OCI-LY1 (cell line): Measurements from ENCODE around the gene PIP5K1C.

Experiments
- H2AFZ ChIP-seq: fragments of 200-600 bp; sonication (generic), shearing (Covaris generic); 2 replicates; pipeline ENCODE4 v1.6.0; 2014; ENCODE audit warnings: antibody characterized with exemption, mild to moderate bottlenecking, low read length
- H3F3A ChIP-seq: fragments of 200-600 bp; sonication (generic), shearing (Covaris generic); 2 replicates; pipeline ENCODE4 v1.6.0; 2014; ENCODE audit warnings: mild to moderate bottlenecking, antibody characterized with exemption, low read length, moderate library complexity; ENCODE audit not compliant: insufficient read depth
- H3K27ac ChIP-seq: fragments of 200-600 bp; sonication (generic); 2 replicates; pipeline ENCODE4 v1.5.1; 2014; ENCODE audit warnings: low read length, mixed run types, mild to moderate bottlenecking, low read depth; ENCODE audit not compliant: poor library complexity, severe bottlenecking
- H3K27me3 ChIP-seq: fragments of 200-600 bp; sonication (generic); 2 replicates; pipeline ENCODE4 v1.6.0; 2014; ENCODE audit warnings: antibody characterized with exemption, mild to moderate bottlenecking, low read length, moderate library complexity; ENCODE audit not compliant: insufficient read depth
- H3K36me3 ChIP-seq: fragments of 200-600 bp; sonication (generic); 2 replicates; pipeline ENCODE4 v1.6.1; 2014; ENCODE audit warnings: mild to moderate bottlenecking, antibody characterized with exemption, low read length, moderate library complexity, mixed read lengths; ENCODE audit not compliant: insufficient read depth
- H3K4me1 ChIP-seq: fragments of 200-600 bp; sonication (generic); 2 replicates; pipeline ENCODE4 v1.5.1; 2014; ENCODE audit warnings: mild to moderate bottlenecking, low read length, moderate library complexity; ENCODE audit not compliant: insufficient read depth, severe bottlenecking
- H3K4me2 ChIP-seq: fragments of 200-600 bp; sonication (generic), shearing (Covaris generic); 2 replicates; pipeline ENCODE4 v1.6.1; 2014; ENCODE audit warnings: low read length
- H3K4me3 ChIP-seq: fragments of 200-600 bp; sonication (generic); 2 replicates; pipeline ENCODE4 v1.5.1; 2014; ENCODE audit warnings: low read length, low read depth, mild to moderate bottlenecking, mixed read lengths; ENCODE audit not compliant: poor library complexity, severe bottlenecking
- H3K79me2 ChIP-seq: fragments of 200-600 bp; shearing (Covaris generic); 2 replicates; pipeline ENCODE4 v1.6.1; 2016; ENCODE audit warnings: mixed run types, low read length, mixed read lengths; ENCODE audit not compliant: insufficient read depth
- H3K9ac ChIP-seq: fragments of 200-600 bp; sonication (generic), shearing (Covaris generic); 2 replicates; pipeline ENCODE4 v1.6.1; 2014; ENCODE audit warnings: mild to moderate bottlenecking, low read length, mixed read lengths
- H3K9me2 ChIP-seq: fragments of 200-600 bp; sonication (generic), shearing (Covaris generic); 2 replicates; pipeline ENCODE4 v1.6.1; 2014; ENCODE audit warnings: low read depth, mild to moderate bottlenecking, low read length, mixed read lengths
- H3K9me3 ChIP-seq: fragments of 200-600 bp; shearing (Covaris generic); 2 replicates; pipeline ENCODE4 v1.6.1; 2014; ENCODE audit warnings: low read length, mixed read lengths
- H4K20me1 ChIP-seq: fragments of 200-600 bp; sonication (generic), shearing (Covaris generic); 2 replicates; pipeline ENCODE4 v1.6.0; 2016; ENCODE audit warnings: mild to moderate bottlenecking, low read length; ENCODE audit not compliant: insufficient read depth
- EZH2 ChIP-seq: fragments of 200-600 bp; sonication (generic), shearing (Covaris generic); IDR thresholded peaks from 2 replicates; pipeline ENCODE4 v1.8.0; 2017; ENCODE audit warnings: borderline replicate concordance, mixed run types, mild to moderate bottlenecking, antibody characterized with exemption, low read length, moderate library complexity, mixed read lengths
- TF ChIP-seq, protein P1 (sequence below): fragments of 200-600 bp; sonication (generic), shearing (Covaris generic); IDR thresholded peaks from 2 replicates; pipeline ENCODE4 v1.5.1; 2017; ENCODE audit warnings: mild to moderate bottlenecking, antibody characterized with exemption, low read length, moderate library complexity, mixed read lengths

Gene PIP5K1C

GRCh38 chr19:3721887-3722442 lies 21.7 kb upstream of the PIP5K1C start:
- no peaks in the 10 kb centered on the region for H3K9me2 ChIP-seq
- H3K4me3 ChIP-seq, result no peak overlapping the region
- no peaks in the 10 kb centered on the region for H3K9me3 ChIP-seq
- H4K20me1 ChIP-seq, result no peaks in the 10 kb centered on the region
- TF ChIP-seq, protein P1, sequence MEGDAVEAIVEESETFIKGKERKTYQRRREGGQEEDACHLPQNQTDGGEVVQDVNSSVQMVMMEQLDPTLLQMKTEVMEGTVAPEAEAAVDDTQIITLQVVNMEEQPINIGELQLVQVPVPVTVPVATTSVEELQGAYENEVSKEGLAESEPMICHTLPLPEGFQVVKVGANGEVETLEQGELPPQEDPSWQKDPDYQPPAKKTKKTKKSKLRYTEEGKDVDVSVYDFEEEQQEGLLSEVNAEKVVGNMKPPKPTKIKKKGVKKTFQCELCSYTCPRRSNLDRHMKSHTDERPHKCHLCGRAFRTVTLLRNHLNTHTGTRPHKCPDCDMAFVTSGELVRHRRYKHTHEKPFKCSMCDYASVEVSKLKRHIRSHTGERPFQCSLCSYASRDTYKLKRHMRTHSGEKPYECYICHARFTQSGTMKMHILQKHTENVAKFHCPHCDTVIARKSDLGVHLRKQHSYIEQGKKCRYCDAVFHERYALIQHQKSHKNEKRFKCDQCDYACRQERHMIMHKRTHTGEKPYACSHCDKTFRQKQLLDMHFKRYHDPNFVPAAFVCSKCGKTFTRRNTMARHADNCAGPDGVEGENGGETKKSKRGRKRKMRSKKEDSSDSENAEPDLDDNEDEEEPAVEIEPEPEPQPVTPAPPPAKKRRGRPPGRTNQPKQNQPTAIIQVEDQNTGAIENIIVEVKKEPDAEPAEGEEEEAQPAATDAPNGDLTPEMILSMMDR, result no peak
- no peak for TF ChIP-seq EZH2
- H3K27ac ChIP-seq, result no peak overlapping the region
- no peaks in the 10 kb centered on the region for H3K79me2 ChIP-seq
- no peaks in the 10 kb centered on the region for H3K36me3 ChIP-seq
- H3F3A ChIP-seq, result no peaks in the 10 kb centered on the region
- H3K4me2 ChIP-seq, result no peak overlapping the region
- peaks cover 3% of the 10 kb centered on the region for H3K4me1 ChIP-seq
- no peak overlapping the region for H3K9ac ChIP-seq
- H2AFZ ChIP-seq, result no peak overlapping the region
- peaks cover 4% of the 10 kb centered on the region; the same call in 1 of the 2 replicates for H3K27me3 ChIP-seq

GRCh38 chr19:3721131-3721886 lies 21.0 kb upstream of the PIP5K1C start:
- Histone ChIP-seq H3K9me3 (no peaks in the 10 kb centered on the region), H2AFZ (no peak overlapping the region), H3K36me3 (no peaks in the 10 kb centered on the region), H3K27ac (no peak overlapping the region), H3K9ac (no peak overlapping the region), H3K4me3 (no peak overlapping the region), H3K4me2 (no peak overlapping the region), H4K20me1 (no peaks in the 10 kb centered on the region), H3K27me3 (peaks cover 4% of the 10 kb centered on the region; the same call in 1 of the 2 replicates), H3K9me2 (no peaks in the 10 kb centered on the region), H3K79me2 (no peaks in the 10 kb centered on the region), H3F3A (no peaks in the 10 kb centered on the region), H3K4me1 (peaks cover 3% of the 10 kb centered on the region)
- no peak for TF ChIP-seq EZH2
- TF ChIP-seq, protein P1, result no peak

DNA sequence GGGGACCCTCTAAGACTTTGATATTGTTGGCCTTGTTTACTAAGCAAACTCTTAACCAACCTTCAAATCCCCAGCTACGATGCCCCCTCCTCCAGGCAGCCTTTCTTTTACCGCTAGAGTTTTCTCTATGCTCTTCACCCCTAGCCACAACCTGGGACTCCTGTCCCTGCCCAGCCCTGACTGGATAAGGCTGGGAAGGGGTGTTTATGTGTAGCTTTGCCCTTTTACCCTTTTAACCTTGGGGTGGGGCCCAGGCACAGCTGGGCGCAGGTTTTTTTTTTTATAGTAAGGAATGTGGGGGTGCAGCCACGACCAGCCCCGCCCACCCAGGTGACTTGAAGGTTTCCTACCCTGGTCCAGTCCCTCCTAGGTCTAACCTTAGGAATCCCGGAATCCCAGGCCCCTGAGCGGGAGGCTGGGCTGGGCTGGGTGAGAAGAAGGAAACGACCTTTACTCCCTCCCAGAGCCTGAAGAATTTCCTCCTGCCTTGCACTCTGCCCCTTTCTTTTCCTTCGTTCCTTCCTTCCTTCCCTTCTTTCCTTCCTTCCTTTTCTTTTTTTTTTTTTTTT lies 20.2 kb upstream of the PIP5K1C start:
- Histone ChIP-seq H3K9me3 (no peaks in the 10 kb centered on the region), H4K20me1 (no peaks in the 10 kb centered on the region), H3K79me2 (no peaks in the 10 kb centered on the region), H3K27ac (no peak overlapping the region), H3K9me2 (no peaks in the 10 kb centered on the region), H3F3A (no peaks in the 10 kb centered on the region), H3K4me3 (no peak overlapping the region), H3K4me2 (no peak overlapping the region), H3K27me3 (no peaks in the 10 kb centered on the region; the same call in 1 of the 2 replicates), H3K9ac (no peak overlapping the region), H3K36me3 (no peaks in the 10 kb centered on the region), H2AFZ (no peak overlapping the region), H3K4me1 (peaks cover 3% of the 10 kb centered on the region)
- TF ChIP-seq, protein P1, result no peak
- TF ChIP-seq EZH2, result no peak
